IPS DF 4.7 (cell line): ENCODE measurements around the gene FGF1.

Experiments used
- DNase-seq: peaks from one replicate; pipeline ENCODE4 v3.0.0-alpha.2; 2013; ENCODE audit warnings: low spot score; ENCODE audit errors: extremely low read depth

FGF1 gene

DNA sequence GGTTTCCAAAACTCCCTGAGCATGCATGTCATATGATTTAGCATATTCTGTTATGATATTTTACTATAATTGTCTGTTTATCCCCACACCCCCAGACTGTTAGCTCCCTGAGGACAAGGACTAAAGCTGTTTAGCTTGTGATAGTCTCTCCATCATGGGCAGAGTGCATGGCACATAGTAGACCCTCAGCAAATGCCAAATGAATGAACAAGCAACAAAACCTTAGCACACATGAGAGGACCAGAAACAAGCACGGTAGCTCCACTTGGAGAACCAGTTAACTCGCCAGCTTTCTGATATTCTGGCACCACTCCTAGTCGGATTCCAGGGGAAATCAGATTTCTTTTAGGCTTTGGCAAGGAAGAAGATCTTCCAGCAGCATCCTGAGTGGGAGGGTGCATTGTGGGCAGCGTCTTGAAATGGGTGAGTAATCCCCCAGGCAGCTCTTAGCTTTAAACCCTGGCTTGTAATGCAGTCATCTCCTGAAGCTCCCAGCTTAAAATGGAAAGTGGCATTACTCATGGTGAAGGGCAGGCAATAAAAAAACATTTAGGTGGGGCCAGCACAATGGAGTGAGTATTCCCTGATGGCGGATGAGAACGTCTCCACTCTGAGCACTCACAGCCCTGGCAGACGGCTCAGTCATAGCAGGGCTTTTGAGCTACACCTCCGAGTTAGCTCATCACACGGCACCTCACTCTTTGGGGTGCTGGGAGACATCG is 41.1 kb downstream of the FGF1 start:
- no peak for DNase-seq

DNA sequence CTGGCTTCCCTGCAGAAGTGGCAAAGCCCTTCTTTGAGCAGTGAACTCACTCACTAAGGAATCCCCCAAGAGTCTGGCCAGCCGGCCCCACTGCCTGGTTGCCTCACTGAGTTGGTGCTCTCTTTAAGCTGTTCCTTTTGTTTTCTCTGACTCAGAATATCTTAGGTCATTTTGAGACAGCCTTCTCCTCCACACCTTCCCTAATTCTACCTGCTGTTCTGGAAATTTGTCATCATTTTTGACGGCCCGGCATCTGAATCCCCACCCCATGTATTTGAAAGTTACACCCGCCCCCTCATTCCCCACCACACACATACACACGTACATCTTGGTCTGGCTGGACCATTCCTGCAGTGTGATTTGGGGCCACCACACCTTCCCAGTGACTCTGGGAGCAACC is 41.8 kb downstream of the FGF1 start:
- no peak for DNase-seq

DNA sequence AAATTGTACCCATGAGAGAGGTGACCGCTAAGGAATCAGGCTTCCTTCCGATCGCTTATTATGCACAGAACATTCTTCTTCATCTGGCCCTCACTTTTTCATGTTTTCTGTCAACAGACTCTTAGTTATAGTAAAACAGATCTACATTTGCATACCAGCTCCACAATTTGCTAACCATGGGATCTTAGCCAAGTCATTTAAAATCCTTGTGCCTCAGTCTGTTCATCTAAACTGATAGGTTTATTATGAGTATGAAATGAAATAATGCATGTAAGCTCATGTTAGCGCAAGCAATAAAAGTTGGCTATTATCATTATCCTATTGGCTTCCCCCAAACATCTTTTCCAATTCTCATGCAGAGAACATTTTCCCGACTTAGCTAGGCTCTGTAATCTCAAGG is 42.3 kb downstream of the FGF1 start:
- DNase-seq, result no peak

DNA sequence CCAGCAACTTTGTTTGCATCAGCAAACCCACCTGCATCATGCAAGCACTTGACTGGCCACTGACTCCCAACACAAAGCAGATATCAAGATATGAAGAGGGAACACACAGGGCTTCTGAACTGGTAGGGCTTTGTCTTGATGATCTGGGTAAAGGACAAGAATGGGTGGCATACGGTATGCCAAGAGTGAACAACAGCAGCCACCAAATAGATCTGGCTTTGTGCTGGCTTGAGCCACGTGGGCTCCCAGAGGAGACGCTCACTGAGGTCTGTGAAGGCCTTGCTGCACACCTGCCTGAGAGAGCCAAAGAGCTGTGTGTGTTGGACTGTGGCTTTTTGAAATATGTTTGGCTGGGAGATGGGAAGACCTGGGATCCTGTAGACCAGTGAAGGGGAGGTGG is 43.5 kb downstream of the FGF1 start:
- no peak for DNase-seq

DNA sequence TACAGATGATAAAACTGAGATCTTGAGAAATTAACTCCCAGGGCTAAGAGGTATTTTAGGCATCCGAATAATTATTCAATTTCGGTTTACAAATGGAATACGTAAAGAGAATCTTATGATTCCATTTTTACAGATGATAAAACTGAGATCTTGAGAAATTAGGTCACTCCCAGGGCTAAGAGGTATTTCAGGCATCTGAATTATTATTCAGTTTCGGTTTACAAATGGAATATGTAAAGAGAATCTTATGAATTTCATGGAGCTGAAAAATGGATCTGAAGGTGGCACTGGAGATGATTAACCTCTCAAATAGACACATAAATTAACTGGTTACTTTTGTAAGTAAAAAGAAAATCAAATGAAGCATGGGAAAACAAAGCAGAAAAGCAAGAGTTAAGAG is 44.2 kb downstream of the FGF1 start:
- DNase-seq, result no peak

DNA sequence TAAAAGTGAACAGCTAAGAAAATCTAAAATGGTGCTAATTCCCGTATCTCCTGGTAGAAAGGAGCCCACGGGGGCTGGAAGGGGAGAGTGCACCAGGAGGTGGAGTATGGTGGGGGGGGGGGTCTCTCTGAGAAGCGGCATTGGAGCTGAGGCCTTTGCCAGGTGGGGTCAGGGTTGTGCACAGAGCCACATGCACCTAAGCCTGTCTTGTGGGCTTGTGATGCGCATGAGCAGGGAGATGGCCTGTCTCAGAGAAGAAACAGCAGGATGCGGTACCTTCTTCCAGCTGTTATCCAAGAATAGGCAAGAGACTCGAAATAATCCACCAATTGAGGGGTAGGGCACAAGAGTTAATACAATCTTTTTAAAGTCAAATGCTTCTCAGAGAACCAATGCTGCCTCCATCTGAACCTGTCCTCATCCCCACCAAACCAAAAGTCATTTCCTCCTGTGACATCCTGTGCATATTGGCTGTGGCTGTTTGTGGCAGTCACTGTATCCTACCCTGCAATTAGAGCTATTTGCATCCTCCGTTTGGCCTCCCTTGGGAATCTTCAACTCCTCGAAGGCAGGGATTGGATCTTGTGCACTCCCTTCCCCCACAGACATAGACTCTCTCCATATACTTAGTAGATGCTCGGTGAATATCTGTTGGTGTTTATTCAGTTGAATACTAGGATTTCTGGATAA is 45.4 kb downstream of the FGF1 start:
- DNase-seq, result no peak

DNA sequence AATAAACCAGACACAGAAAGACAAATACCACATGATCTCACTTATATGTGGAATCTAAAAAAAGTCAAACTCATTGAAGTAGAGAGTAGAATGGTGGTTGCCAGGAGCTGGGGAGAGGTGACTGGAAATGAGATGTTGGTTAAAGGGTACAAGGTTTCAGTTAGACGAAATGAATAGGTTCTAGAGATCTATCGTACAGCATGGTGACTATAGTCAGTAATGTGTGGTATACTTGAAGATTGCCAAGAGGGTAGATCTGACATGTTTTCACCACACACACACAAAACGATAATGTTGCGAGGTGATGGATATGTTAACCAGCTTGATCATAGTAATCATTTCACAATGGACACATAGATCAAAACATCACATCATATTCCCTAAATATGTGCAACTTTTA is 46.4 kb downstream of the FGF1 start:
- DNase-seq, result no peak

DNA sequence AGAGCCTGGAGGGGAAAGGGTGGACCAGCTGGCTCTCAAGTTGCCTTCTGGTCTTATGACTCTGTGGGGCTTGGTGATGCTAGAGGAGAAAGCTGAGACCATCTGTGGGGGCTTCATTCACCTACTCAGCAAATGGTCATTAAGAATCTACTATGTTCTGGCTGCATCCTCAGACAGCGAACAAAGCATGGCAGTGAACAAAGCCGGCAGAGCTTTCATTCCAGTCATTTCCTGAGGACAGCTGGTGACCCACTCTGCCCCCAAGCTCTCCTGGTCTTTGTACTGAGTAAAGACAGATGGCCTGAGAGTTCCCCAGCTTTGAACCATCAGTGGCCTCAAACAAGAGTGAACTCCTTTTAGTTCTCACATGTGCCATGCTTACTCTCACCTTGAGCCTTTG is 48.0 kb downstream of the FGF1 start:
- no peak for DNase-seq

DNA sequence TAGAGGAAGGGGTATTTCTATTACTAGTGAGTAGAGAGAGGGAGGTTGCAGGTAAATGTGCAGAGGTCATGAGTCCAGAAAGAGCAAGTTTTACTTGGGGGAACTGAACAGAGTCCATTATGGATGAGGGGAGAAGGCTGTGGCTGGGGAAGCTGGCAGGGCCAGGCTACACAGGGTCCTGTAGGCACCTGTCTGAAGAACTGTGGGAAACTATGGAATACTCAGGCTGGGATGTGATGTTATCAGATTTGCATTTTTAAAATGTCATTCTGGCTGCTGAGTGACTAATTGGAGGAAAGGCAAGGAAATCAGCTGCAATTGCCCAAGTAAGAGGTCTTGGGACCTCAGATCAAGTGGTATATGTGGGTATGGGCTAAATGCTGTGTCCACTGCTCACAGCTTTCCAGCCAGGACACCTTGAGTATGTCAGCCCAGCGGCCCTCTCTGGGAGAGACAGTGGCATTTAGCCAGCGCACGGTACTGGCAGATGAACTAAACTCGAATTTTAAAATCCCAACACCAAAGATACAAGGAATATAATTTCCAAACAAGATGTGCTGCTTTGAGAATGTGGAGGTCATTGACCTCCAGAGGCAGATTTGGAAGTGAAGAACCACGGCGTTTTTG is 49.1 kb downstream of the FGF1 start:
- DNase-seq, result no peak

DNA sequence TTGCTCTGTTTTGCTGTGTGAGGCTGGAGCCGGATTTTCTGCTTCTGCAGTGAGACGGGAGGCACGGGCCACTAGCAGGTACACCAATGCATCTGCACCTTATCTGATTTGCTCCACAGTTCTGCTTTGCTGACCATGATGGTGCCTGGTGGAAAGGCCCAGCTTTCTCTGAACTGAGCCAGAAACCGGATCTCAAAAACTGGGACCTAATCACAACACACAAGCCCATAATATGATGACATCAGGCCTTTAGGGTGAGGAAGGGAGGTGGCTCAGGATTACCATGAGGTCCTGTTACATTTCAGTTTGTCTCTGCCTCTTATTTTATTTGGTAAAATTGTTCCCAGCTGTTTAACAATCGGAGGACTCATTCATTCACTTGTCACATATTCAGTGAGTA is 49.8 kb downstream of the FGF1 start:
- no peak for DNase-seq

DNA sequence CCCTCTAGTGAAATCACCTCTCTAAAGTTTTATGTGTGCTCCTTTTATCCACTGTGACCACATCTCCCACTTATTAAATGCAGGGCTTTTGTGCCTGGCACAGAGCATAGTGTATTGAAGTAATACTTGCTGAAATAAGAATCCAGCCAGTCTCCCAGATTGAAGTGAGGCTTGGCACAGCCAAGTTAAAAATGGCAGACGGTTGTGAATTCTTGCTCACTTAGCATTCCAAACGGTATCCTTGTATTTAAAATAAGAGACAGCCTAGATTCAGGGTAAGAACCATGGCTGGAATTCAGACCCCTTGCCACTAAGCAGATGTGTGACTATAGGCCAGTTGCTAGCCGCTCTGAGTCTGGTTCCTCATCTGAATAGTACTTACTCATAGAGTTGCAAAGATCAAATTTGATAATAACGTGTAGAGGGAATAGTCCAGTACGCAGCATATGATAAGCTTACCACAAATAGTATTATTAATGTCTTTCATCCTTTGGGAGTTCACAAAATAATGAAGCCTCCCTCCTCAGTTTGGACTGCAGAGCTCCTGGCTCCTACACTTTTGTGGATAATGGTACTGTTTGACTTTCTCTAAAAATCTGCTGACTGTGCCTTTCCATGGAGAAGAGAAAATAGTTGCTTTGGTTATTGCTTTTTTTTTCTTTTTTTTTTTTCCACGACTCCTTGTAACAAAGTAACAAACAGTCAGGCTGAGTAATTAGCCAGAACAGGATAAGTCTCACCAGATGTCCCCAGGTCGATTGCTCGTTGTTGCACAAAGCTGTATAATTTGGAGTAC is 51.5 kb downstream of the FGF1 start:
- DNase-seq, result no peak

DNA sequence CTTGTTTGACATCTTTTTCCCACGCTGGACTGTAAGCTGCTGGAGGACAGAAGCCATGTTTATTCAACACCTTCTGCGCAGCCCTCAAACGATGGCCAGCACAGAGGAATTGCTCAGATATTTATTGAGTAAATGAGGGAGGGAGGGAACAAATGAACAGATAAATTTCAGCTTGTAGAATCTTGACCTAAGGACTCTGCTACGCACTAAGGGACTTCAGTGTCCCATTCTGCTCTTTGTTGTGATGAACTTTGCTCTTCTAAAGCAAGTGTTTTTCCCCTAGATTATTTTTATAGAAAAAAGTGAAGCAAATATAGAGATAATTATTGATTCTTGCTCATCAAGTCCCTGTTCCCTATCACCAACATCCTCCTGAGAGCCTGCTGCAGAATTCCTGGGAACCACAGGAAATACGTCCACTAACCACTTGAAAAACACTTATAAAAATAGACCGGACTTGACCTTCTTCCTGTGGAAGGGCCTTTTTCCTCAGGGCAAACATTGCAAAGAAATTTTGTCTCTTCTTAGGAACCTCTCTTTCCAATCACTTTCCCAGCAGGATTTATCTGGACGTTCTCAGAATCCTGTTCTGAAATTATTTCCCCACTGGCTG is 54.9 kb downstream of the FGF1 start:
- DNase-seq, result no peak

DNA sequence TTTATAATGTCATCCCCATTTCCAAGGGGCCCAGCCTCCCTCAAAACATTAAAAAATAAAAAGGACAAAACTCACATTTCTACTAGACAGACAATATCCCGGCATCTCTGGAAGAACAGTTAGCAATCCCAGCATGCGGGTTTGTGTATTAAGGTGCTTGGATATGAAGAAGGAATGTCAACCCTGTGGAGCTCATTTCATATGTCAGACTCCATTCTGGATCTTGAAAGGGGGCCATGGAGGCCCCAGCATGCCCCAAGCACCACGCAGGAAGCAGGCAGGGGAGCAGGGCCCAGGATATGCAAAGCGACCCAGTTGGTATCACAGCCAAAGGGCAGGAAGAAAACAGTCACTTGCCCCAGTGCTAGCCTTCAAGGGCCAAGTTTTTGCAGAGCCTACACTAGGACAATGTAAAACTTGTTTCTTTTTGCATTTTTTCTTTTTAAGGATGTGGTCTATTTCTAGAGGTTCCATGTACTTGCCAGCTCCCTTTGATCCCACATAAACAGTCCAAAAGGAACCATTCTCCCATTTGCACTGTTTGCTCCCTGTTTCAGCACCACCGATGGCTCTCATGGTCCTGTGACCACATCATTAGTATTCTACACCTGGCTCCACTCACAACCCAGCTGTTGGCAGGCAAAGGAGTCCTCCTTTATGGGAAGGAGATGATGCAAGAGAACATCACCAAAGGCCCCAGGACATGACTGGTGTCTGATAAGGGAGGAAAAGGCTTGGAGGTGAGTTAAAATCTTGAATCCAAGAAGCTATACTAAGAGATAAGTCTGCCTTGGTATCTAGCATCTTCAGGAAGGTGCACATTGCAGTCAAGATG is 58.3 kb downstream of the FGF1 start:
- no peak for DNase-seq

DNA sequence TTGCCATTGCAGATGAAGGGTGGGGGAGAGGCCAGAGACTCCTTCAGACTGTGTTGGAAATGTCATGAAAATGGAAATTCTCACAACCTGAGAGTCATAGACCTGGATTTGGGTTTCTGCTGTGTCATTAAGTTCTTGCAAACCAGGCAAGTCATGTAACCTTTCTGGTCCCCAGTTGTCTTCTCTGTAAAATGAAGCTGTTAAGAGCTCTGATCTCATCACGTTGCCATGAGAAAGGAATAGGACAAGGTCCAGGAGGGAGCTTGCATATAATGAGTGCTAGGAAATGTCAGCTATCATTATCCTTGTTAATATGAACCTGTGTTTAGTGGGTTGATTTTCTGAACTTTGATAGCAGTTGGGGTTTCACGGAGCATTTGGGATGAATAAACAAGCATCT is 59.1 kb downstream of the FGF1 start:
- no peak for DNase-seq

DNA sequence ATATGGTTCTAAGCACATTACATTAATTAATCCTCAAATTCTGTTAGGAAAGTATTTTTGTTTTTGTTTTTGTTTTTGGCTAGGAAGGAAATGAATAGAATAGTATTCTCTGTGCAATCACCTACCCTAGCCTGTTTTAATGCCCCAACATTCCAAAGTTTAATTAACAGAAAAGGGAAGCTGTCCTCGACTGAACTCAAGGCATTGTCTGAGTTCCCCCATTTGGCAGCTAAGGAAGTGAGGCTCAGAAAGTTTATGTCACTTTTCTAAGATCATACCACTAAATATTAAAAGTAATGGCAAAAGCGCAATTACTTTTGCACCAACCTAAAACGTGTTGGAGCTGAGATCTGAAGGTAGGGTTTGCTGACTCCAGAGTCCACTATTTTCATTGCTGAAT is 59.8 kb downstream of the FGF1 start:
- no peak for DNase-seq

DNA sequence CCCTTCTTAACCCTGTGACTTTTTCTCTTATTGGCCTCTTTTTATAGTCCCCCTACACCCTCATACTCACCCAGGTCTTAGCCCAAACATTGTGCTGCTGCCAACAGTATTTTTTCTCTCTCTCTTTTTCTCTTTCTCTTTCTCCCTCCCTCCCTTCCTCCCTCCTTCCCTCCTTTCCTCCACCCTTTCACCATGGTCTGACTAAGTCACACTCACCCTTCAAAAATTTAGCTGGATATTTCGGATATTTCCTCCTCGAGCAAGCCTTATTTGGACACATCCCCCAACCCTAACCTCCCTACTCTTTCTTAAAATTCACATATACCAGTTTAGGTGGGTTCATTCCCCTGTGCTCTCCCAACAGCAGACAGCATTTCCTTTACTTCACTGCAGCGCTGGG is 64.7 kb downstream of the FGF1 start:
- no peak for DNase-seq

DNA sequence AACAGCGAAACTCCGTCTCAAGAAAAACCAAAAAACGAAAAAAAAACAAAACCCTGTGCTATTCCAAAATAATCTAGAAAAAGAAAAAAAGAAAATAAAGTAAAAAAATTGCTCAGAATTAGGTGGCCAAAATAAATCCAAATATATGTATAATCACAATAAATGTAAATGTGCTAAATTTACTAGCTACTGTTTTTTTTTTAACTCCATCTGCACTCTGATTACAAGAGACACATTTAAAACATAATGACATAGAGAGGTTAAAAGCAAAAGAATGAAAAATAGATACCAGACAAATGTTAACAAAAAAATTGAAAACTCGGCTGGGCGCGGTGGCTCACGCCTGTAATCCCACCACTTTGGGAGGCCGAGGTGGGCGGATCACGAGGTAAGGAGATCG is 66.1 kb downstream of the FGF1 start:
- no peak for DNase-seq

DNA sequence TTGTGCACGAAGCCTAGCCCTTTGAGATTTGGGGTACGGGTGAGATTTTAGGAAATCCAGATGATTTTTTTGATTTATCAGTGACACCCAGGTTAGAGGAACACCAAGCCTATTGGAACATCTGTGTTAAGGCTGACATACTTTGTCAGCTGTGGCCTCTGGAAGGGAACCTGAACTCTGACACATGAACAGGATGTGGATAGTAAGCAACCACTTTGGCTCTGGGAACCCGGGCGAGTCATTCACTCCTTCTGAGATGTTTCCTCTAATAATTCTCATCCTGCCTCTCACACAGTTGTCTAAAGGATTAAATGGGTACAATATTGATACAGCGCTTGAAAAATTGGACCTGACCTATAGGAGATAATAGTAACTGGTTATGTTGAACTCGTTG is 67.8 kb downstream of the FGF1 start:
- DNase-seq, result no peak

DNA sequence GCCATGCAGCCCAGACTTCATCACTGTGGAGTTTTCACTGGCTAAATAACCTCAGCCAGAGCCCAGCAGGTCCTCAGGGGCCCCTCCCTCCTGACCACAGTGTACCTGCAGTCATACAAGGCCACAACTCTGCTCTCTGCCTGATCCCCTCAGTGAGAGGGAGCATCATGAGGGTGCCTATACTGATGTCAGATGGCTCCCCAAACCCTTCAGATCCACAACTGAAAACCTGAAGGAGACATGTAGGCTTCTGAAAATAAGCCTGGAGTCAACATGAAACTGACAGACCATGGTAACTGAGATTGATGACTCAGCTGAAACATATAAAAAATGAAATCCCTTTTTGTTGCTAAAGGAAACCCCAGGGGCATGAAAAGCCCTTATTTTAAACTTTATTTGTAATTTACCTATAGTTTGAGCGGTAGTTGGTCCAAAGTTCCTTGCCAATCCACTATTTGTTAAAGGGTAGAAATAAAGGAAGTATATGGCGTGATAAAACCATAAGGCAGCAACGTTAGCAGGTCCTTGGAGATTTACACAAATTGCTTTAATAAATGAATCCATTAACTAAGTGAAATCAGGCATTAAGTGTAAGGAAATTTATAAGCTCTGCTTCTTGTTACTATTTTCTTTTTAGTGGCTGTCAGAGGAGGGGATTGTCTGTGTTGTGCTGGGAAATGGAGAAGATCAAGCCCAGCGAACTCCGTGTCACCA is 68.3 kb downstream of the FGF1 start:
- no peak for DNase-seq

DNA sequence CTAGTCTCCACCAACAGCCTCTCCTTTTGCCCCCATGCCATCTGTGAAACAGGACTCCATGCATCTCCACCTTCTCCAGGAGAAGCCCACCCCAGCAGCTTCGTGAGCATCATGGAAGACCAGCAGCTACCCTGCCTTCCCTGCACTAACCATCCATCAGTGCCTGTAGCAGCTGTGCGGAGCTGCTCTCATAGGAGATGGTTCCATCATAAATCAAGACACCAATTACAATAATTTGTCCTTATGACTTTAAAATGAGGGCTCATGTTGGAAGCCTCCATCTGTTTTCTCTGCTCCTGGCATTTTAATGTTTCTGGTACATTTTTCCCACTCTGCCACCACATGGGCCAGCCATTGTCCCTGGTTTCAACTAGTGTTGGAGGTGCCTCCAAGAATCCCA is 69.9 kb downstream of the FGF1 start:
- DNase-seq, result no peak
